Calu3 (cell line): ENCODE data around the gene ZKSCAN2. TPM values are rescaled to one million over a fixed set of nuclear protein-coding genes. Genes with fewer than 3 reads are reported as not detected.

Source experiments
- BruUV-seq: library from RNA; stranded (reverse); fragments of 400-500 nt; replicated peaks from 2 replicates; lab custom pipeline; 2021; lab: Mats Ljungman, UMichigan
- CTCF ChIA-PET: fragments of 300-600 bp; sonication (Branson Sonifier 250); formaldehyde crosslinking; loops from one replicate; lab custom pipeline; 2022; ENCODE audit warnings: antibody characterized with exemption; lab: Charles Lee
- DNase-seq: peaks from one replicate; pipeline ENCODE4 v3.0.0; 2022
- H3K27ac Mint-ChIP-seq: one replicate; pipeline ENCODE4 v1.8.0; 2022; ENCODE audit warnings: mixed read lengths; ENCODE audit not compliant: unreplicated experiment
- H3K27me3 Mint-ChIP-seq: one replicate; pipeline ENCODE4 v1.8.0; 2022; ENCODE audit warnings: mixed read lengths; ENCODE audit not compliant: unreplicated experiment
- H3K36me3 Mint-ChIP-seq: one replicate; pipeline ENCODE4 v1.8.0; 2022; ENCODE audit warnings: mild to moderate bottlenecking, moderate library complexity, mixed read lengths; ENCODE audit not compliant: insufficient read depth, unreplicated experiment
- H3K4me1 Mint-ChIP-seq: one replicate; pipeline ENCODE4 v1.8.0; 2022; ENCODE audit warnings: mild to moderate bottlenecking, low read depth, mixed read lengths; ENCODE audit not compliant: unreplicated experiment
- H3K4me3 Mint-ChIP-seq: one replicate; pipeline ENCODE4 v1.8.0; 2022; ENCODE audit warnings: mild to moderate bottlenecking, low read depth, moderate library complexity, mixed read lengths; ENCODE audit not compliant: unreplicated experiment
- H3K9me3 Mint-ChIP-seq: one replicate; pipeline ENCODE4 v1.8.0; 2022; ENCODE audit warnings: low read depth, mixed read lengths; ENCODE audit not compliant: unreplicated experiment
- CTCF ChIP-seq: fragments of 200-600 bp; IDR thresholded peaks from one replicate; pipeline ENCODE4 v1.8.0; 2022; ENCODE audit warnings: antibody characterized with exemption; ENCODE audit not compliant: unreplicated experiment
- intact Hi-C: fragments of 100-400 bp; cut with micrococcal nuclease; formaldehyde crosslinking; loops from one replicate; pipeline ENCODE4 v1.10.0; 2022; ENCODE audit not compliant: unreplicated experiment
- total RNA-seq: library from RNA; stranded (reverse); gene quantifications from 2 replicates; pipeline ENCODE4 v1.2.3, GENCODE V29; 2022

Gene ZKSCAN2
- total RNA-seq, 1 experiment from 2014 or later: 8.7 TPM

DNA sequence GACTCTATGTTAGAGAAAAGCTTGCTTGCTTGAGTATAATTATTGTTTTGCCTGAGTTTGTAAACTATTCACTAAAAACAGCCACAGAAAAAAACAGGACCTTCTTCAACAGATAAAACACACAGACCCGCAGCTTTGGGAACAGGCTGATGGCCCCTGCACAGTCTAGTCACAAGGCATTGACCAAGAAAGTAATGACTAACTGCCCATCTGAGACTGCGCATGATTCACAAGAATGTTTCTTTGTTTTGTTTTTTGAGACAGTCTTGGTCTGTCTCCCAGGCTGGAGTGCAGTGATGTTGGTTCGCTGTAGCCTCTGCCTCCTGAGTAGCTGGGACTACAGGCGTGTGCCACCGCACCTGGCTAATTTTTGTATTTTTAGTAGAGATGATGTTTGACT lies 2.8 kb upstream of the ZKSCAN2 start:
- no peaks in the 10 kb centered on the region for H3K27me3 Mint-ChIP-seq
- TF ChIP-seq CTCF: no peak
- H3K9me3 Mint-ChIP-seq: no peaks in the 10 kb centered on the region
- no peak for DNase-seq
- CTCF ChIA-PET: interaction anchor here (0.5 to 1.1 kb wide), 2 partner anchors 10 to 1823 kb away, joined by 3 to 4 read pairs; no protein-coding TSS in a partner anchor
- no peak overlapping the region for H3K4me3 Mint-ChIP-seq
- H3K27ac Mint-ChIP-seq: no peak overlapping the region
- H3K36me3 Mint-ChIP-seq: peaks cover 54% of the 10 kb centered on the region
- no TSS peak for BruUV-seq
- peaks cover 48% of the 10 kb centered on the region for H3K4me1 Mint-ChIP-seq
- intact Hi-C loops: no loop called here

- H3K27me3 Mint-ChIP-seq: no peaks in the 10 kb centered on the region
- DNase-seq: no peak
- CTCF ChIA-PET: interaction anchor here (0.7 to 1.3 kb wide), 3 partner anchors 11 to 905 kb away, joined by 3 to 4 read pairs (median 3); no protein-coding TSS in a partner anchor
- TF ChIP-seq CTCF: no peak
- H3K9me3 Mint-ChIP-seq: no peaks in the 10 kb centered on the region
- peak overlapping the region; percentile 91 for H3K4me3 Mint-ChIP-seq
- peak overlapping the region; percentile 96 for H3K27ac Mint-ChIP-seq
- intact Hi-C loops: no loop called here
- H3K36me3 Mint-ChIP-seq: peaks cover 59% of the 10 kb centered on the region
- no TSS peak for BruUV-seq
- H3K4me1 Mint-ChIP-seq: peaks cover 48% of the 10 kb centered on the region
Measured at GRCh38 chr16:25258861-25259179, 1.2 kb upstream of the ZKSCAN2 start.

- Mint-ChIP-seq H3K27me3 (no peaks in the 10 kb centered on the region), H3K36me3 (peaks cover 59% of the 10 kb centered on the region), H3K4me1 (peaks cover 48% of the 10 kb centered on the region), H3K9me3 (no peaks in the 10 kb centered on the region), H3K27ac (peak overlapping the region; percentile 96), H3K4me3 (peak overlapping the region; percentile 91)
- BruUV-seq: TSS peak; percentile 59
- peak; percentile 96 for DNase-seq
- TF ChIP-seq CTCF: no peak
- intact Hi-C loops: no loop called here
- CTCF ChIA-PET: interaction anchor here (0.7 to 1.3 kb wide), 3 partner anchors 10 to 905 kb away, joined by 3 to 4 read pairs (median 3); no protein-coding TSS in a partner anchor
Measured at GRCh38 chr16:25257956-25258860, 563 bp upstream of the ZKSCAN2 start.

DNA sequence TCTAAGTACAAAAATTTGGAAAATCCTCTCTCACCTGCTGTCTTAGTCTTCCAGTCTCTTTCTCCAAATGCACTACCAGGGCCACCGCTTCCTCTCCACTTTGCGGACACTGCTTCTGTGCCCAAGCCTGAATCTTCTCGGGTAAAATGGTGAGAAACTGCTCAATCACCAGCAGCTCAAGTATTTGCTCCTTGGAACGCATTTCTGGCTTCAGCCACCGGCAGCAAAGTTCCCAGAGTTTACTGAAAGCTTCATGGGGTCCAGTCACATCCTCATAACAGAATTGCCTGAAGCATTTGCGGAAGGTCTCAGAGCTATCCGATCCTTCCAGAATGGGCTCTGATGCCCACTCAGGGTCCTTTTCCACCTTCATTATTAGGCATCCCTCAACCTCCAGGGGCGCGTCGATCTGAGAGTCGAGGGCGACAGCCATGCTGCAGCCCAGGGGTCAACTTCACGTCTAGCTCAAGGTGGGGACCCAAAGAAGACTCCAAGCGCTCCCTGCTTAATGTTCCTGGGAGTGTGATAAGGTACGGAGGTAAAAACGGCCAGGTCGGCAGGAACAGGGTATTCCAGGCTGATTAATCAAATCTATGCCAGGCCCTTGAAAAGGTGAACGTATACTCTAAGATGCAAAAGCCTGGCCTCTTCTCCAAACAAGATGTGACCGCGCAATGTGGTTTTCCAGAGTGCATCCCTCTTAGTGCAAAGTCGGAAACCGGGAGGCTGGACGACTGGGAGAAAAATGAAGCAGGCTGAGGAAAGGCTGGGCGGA lies 763 bp downstream of the ZKSCAN2 start:
- peaks cover 46% of the 10 kb centered on the region for H3K36me3 Mint-ChIP-seq
- DNase-seq: peak; percentile 39
- TF ChIP-seq CTCF: no peak
- H3K4me3 Mint-ChIP-seq: peak overlapping the region; percentile 91
- TSS peak; percentile 84 for BruUV-seq
- peaks cover 47% of the 10 kb centered on the region for H3K4me1 Mint-ChIP-seq
- intact Hi-C loops: no loop called here
- peak overlapping the region; percentile 96 for H3K27ac Mint-ChIP-seq
- no peaks in the 10 kb centered on the region for H3K9me3 Mint-ChIP-seq
- H3K27me3 Mint-ChIP-seq: no peaks in the 10 kb centered on the region
- CTCF ChIA-PET: interaction anchor here (0.6 to 0.7 kb wide), 3 partner anchors 28 to 555 kb away, joined by 3 to 6 read pairs (median 4); no protein-coding TSS in a partner anchor
